CD4-positive, alpha-beta T cell (primary cell): ENCODE data around the gene IQSEC3. TPM values are rescaled to one million over a fixed set of nuclear protein-coding genes. Genes with fewer than 3 reads are reported as not detected.

Experiments
- ATAC-seq: fragments of 200-7000 bp; cut with Tn5 transposase; one replicate; pipeline ENCODE4 v1.10.0; 2022; ENCODE audit warnings: mild to moderate bottlenecking; ENCODE audit not compliant: poor library complexity
- CTCF ChIA-PET: fragments of 350-600 bp; sonication (Branson Sonifier 250); formaldehyde crosslinking; loops from one replicate; lab custom pipeline; 2021; ENCODE audit warnings: antibody characterized with exemption, inconsistent platforms; lab: Charles Lee
- POLR2A ChIA-PET: fragments of 350-600 bp; sonication (Branson Sonifier 250); formaldehyde crosslinking; loops from one replicate; lab custom pipeline; 2021; ENCODE audit warnings: antibody characterized with exemption, inconsistent platforms; lab: Charles Lee
- DNase-seq, 14 experiments: peaks; one replicate each; pipeline ENCODE4 v3.0.0-alpha.2; 2013 to 2020; ENCODE audit warnings: mixed read lengths in 2 of 14
- H3K27ac ChIP-seq, 2 donors: one replicate each; pipeline versions ENCODE4 v1.5.1 to v1.7.0; 2013; ENCODE audit warnings: low read length in 2 of 2, low read depth in 1 of 2, mild to moderate bottlenecking in 1 of 2
- H3K27me3 ChIP-seq, 2 experiments: 1 replicate in 1 of 2; 2 replicates in 1 of 2; pipeline versions ENCODE4 v1.6.1 to v1.7.0; 2013; ENCODE audit warnings: low read length in 2 of 2, control low read depth in 1 of 2, mild to moderate bottlenecking in 1 of 2, moderate library complexity in 1 of 2; ENCODE audit not compliant: insufficient read depth in 2 of 2, control insufficient read depth in 1 of 2
- H3K36me3 ChIP-seq: one replicate; pipeline ENCODE4 v1.6.1; 2013; ENCODE audit warnings: low read length, control low read depth; ENCODE audit not compliant: insufficient read depth
- H3K4me1 ChIP-seq: one replicate; pipeline ENCODE4 v1.6.1; 2013; ENCODE audit warnings: low read length, control low read depth; ENCODE audit not compliant: insufficient read depth
- H3K4me3 ChIP-seq: one replicate; pipeline ENCODE4 v1.5.1; 2013; ENCODE audit warnings: mild to moderate bottlenecking, low read length, moderate library complexity
- H3K9me3 ChIP-seq, 2 experiments: 1 replicate in 1 of 2; 2 replicates in 1 of 2; pipeline versions ENCODE4 v1.6.1 to v1.7.0; 2013; ENCODE audit warnings: low read length in 2 of 2, mild to moderate bottlenecking in 2 of 2, control low read depth in 1 of 2, moderate library complexity in 1 of 2; ENCODE audit not compliant: control insufficient read depth in 1 of 2, insufficient read depth in 1 of 2
- H3K27ac Mint-ChIP-seq: one replicate; pipeline ENCODE4 v1.8.0; 2020; ENCODE audit warnings: mixed read lengths
- H3K27me3 Mint-ChIP-seq: one replicate; pipeline ENCODE4 v1.8.0; 2021; ENCODE audit warnings: mixed read lengths
- H3K36me3 Mint-ChIP-seq: one replicate; pipeline ENCODE4 v1.8.0; 2021; ENCODE audit warnings: low read depth, mixed read lengths
- H3K4me1 Mint-ChIP-seq: one replicate; pipeline ENCODE4 v1.8.0; 2021; ENCODE audit warnings: low read depth, mixed read lengths
- H3K4me3 Mint-ChIP-seq: one replicate; pipeline ENCODE4 v1.8.0; 2020; ENCODE audit warnings: mild to moderate bottlenecking, mixed read lengths
- H3K9me3 Mint-ChIP-seq: one replicate; pipeline ENCODE4 v1.8.0; 2020; ENCODE audit warnings: mixed read lengths
- intact Hi-C, 2 experiments: fragments of 100-400 bp; cut with DNase I in 1 of 2; cut with micrococcal nuclease in 1 of 2; formaldehyde crosslinking; loops; one replicate each; pipeline versions ENCODE4 v1.15.1 to v1.9.0; 2023 to 2025; cut with DNase I, micrococcal nuclease
- total RNA-seq, 174 experiments: library from RNA in 2 of 174; stranded (reverse) in 2 of 174; gene quantifications; one replicate each; pipeline ENCODE4 v1.2.3 and lab custom pipeline; 2021 to 2026
- TF ChIP-seq, protein P1 (sequence below): fragments of 200-600 bp; IDR thresholded peaks from one replicate; pipeline ENCODE4 v1.8.0; 2022; ENCODE audit warnings: antibody characterized with exemption, mild to moderate bottlenecking

Gene IQSEC3
- total RNA-seq, 2 experiments from 2014 or later, result 0.19 TPM; not detected in 1

DNA sequence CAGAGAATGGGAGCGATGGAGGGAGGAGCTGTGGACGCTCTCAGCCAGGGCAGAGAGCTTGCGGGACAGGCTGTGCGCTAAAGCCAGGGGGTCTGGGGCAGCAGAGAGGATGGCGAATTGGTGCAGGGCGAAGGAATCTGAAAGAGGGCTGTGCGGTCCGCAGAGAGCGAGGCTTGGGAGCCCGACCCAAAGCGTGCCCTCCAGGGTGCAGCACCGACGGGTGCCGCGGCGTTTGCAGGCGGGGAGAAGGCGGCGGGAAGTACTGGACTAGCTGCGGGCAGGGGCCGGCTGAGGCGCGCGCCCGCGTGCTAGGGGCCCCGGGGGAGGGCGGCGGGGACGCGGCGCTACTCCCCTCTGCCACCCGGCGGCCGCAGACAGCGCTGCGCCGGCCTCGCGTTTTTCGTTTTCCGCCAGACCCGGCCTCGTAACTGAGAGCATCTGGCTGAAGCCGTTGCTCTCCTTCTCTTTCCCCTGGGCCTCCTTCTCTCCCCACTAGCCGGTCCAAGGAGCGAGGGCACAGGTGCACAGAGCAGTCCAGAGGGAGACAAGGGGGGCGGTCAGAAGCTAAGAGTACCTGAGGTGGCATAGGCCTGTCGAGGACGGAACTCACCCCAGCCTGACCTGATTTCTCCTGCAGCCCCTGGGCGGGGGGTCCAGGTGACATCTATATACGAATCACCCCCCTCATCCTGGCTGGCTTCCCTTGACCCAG lies 122.5 kb downstream of the IQSEC3 start:
- DNase-seq, result peak in 11 of 14 experiments; percentile 3 to 54 (median 14)
- Mint-ChIP-seq H3K27me3 (peaks cover 52% of the 10 kb centered on the region), H3K9me3 (no peaks in the 10 kb centered on the region), H3K4me3 (peak overlapping the region; percentile 88), H3K4me1 (no peaks in the 10 kb centered on the region), H3K27ac (no peak overlapping the region), H3K36me3 (no peaks in the 10 kb centered on the region)
- TF ChIP-seq, protein P1, sequence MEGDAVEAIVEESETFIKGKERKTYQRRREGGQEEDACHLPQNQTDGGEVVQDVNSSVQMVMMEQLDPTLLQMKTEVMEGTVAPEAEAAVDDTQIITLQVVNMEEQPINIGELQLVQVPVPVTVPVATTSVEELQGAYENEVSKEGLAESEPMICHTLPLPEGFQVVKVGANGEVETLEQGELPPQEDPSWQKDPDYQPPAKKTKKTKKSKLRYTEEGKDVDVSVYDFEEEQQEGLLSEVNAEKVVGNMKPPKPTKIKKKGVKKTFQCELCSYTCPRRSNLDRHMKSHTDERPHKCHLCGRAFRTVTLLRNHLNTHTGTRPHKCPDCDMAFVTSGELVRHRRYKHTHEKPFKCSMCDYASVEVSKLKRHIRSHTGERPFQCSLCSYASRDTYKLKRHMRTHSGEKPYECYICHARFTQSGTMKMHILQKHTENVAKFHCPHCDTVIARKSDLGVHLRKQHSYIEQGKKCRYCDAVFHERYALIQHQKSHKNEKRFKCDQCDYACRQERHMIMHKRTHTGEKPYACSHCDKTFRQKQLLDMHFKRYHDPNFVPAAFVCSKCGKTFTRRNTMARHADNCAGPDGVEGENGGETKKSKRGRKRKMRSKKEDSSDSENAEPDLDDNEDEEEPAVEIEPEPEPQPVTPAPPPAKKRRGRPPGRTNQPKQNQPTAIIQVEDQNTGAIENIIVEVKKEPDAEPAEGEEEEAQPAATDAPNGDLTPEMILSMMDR, result peak; percentile 55
- CTCF ChIA-PET, result no interaction called here
- POLR2A ChIA-PET, result no interaction called here
- H3K9me3 ChIP-seq, result peaks cover 0 to 11% of the 10 kb centered on the region in 2 experiments
- peaks cover 5% of the 10 kb centered on the region for H3K4me1 ChIP-seq
- ATAC-seq, result peak; percentile 67
- no peak overlapping the region for H3K27ac ChIP-seq
- no peaks in the 10 kb centered on the region for H3K36me3 ChIP-seq
- H3K27me3 ChIP-seq, result peaks cover 0 to 15% of the 10 kb centered on the region in 2 experiments
- intact Hi-C loops, result no loop called here
- H3K4me3 ChIP-seq, result peak overlapping the region; percentile 31

DNA sequence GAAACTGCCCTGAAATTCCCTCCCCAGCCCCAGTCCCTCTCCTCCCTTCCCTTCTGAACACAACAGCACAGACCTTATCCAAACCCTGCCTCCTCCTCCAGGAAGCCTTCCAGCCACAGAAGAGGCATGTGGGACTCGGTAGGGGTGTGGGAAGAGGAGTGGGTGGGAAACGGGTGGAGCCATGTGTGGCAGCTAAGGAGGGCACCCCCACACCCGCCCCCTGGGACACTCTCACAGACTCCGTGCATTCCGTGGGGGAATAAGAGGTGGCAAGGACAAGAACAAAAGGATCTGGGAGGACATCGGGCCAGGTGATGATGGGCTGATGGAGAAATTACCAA lies 123.0 kb downstream of the IQSEC3 start:
- intact Hi-C loops, result no loop called here
- peaks cover 56% of the 10 kb centered on the region for H3K27me3 Mint-ChIP-seq
- H3K9me3 ChIP-seq, result peaks cover 0 to 11% of the 10 kb centered on the region in 2 experiments
- no peak overlapping the region for H3K27ac Mint-ChIP-seq
- H3K4me1 ChIP-seq, result peaks cover 5% of the 10 kb centered on the region
- H3K27ac ChIP-seq, result no peak overlapping the region
- no peak for ATAC-seq
- TF ChIP-seq, protein P1, result no peak
- H3K36me3 ChIP-seq, result no peaks in the 10 kb centered on the region
- no peaks in the 10 kb centered on the region for H3K9me3 Mint-ChIP-seq
- POLR2A ChIA-PET, result no interaction called here
- no peak overlapping the region for H3K4me3 Mint-ChIP-seq
- no peaks in the 10 kb centered on the region for H3K36me3 Mint-ChIP-seq
- no peak for DNase-seq
- no peak overlapping the region for H3K4me3 ChIP-seq
- no peaks in the 10 kb centered on the region for H3K4me1 Mint-ChIP-seq
- H3K27me3 ChIP-seq, result peaks cover 3 to 15% of the 10 kb centered on the region in 2 experiments
- CTCF ChIA-PET, result no interaction called here

DNA sequence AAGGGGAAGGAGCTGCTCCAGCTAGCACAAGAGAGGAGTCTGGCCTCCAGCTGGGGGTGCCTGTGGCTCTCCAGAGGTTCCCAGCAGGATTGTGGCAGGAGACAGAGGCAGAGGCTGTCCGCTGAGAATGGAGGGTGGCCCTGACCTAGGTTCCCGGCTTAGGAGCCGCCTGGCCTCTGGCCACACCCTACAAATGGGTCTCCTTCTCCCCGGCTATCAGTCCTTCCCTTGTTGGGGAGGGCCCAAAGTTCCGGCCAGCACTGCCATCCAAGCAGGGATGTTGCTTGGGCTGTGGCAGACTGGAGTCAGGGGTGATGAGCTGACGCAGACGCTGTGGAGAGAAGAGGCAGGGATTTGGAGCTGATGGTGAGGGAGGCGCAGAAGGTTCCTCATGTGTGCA lies 124.3 kb downstream of the IQSEC3 start:
- ChIA-PET CTCF (no interaction called here), POLR2A (no interaction called here)
- Mint-ChIP-seq H3K27ac (no peak overlapping the region), H3K4me3 (no peak overlapping the region), H3K27me3 (peaks cover 59% of the 10 kb centered on the region), H3K36me3 (no peaks in the 10 kb centered on the region), H3K4me1 (no peaks in the 10 kb centered on the region), H3K9me3 (no peaks in the 10 kb centered on the region)
- Histone ChIP-seq H3K4me3 (no peak overlapping the region), H3K9me3 (peaks cover 0 to 11% of the 10 kb centered on the region in 2 experiments), H3K4me1 (peaks cover 5% of the 10 kb centered on the region), H3K27me3 (peaks cover 5 to 15% of the 10 kb centered on the region in 2 experiments), H3K27ac (no peak overlapping the region), H3K36me3 (no peaks in the 10 kb centered on the region)
- DNase-seq (no peak), ATAC-seq (no peak)
- intact Hi-C loops, result no loop called here
- TF ChIP-seq, protein P1, result no peak
